Calu3 (cell line): ENCODE data around the gene LMAN2. TPM values are rescaled to one million over a fixed set of nuclear protein-coding genes. Genes with fewer than 3 reads are reported as not detected.
"Not testable (repeated sequence)": the region's sequence is repeated elsewhere in the genome, so short reads cannot be mapped to it uniquely, and the experiment has no call there.

ENCODE experiments used
- BruUV-seq: library from RNA; stranded (reverse); fragments of 400-500 nt; replicated peaks from 2 replicates; lab custom pipeline; 2021; lab: Mats Ljungman, UMichigan
- CTCF ChIA-PET: fragments of 300-600 bp; sonication (Branson Sonifier 250); formaldehyde crosslinking; loops from one replicate; lab custom pipeline; 2022; ENCODE audit warnings: antibody characterized with exemption; lab: Charles Lee
- DNase-seq: peaks from one replicate; pipeline ENCODE4 v3.0.0; 2022
- H3K27ac Mint-ChIP-seq: one replicate; pipeline ENCODE4 v1.8.0; 2022; ENCODE audit warnings: mixed read lengths; ENCODE audit not compliant: unreplicated experiment
- H3K27me3 Mint-ChIP-seq: one replicate; pipeline ENCODE4 v1.8.0; 2022; ENCODE audit warnings: mixed read lengths; ENCODE audit not compliant: unreplicated experiment
- H3K36me3 Mint-ChIP-seq: one replicate; pipeline ENCODE4 v1.8.0; 2022; ENCODE audit warnings: mild to moderate bottlenecking, moderate library complexity, mixed read lengths; ENCODE audit not compliant: insufficient read depth, unreplicated experiment
- H3K4me1 Mint-ChIP-seq: one replicate; pipeline ENCODE4 v1.8.0; 2022; ENCODE audit warnings: mild to moderate bottlenecking, low read depth, mixed read lengths; ENCODE audit not compliant: unreplicated experiment
- H3K4me3 Mint-ChIP-seq: one replicate; pipeline ENCODE4 v1.8.0; 2022; ENCODE audit warnings: mild to moderate bottlenecking, low read depth, moderate library complexity, mixed read lengths; ENCODE audit not compliant: unreplicated experiment
- H3K9me3 Mint-ChIP-seq: one replicate; pipeline ENCODE4 v1.8.0; 2022; ENCODE audit warnings: low read depth, mixed read lengths; ENCODE audit not compliant: unreplicated experiment
- intact Hi-C: fragments of 100-400 bp; cut with micrococcal nuclease; formaldehyde crosslinking; loops from one replicate; pipeline ENCODE4 v1.10.0; 2022; ENCODE audit not compliant: unreplicated experiment
- total RNA-seq: library from RNA; stranded (reverse); gene quantifications from 2 replicates; pipeline ENCODE4 v1.2.3, GENCODE V29; 2022
- TF ChIP-seq, protein P1 (sequence below): fragments of 200-600 bp; IDR thresholded peaks from one replicate; pipeline ENCODE4 v1.8.0; 2022; ENCODE audit warnings: antibody characterized with exemption; ENCODE audit not compliant: unreplicated experiment

LMAN2 gene
- total RNA-seq, 1 experiment from 2014 or later, result 278 TPM

DNA sequence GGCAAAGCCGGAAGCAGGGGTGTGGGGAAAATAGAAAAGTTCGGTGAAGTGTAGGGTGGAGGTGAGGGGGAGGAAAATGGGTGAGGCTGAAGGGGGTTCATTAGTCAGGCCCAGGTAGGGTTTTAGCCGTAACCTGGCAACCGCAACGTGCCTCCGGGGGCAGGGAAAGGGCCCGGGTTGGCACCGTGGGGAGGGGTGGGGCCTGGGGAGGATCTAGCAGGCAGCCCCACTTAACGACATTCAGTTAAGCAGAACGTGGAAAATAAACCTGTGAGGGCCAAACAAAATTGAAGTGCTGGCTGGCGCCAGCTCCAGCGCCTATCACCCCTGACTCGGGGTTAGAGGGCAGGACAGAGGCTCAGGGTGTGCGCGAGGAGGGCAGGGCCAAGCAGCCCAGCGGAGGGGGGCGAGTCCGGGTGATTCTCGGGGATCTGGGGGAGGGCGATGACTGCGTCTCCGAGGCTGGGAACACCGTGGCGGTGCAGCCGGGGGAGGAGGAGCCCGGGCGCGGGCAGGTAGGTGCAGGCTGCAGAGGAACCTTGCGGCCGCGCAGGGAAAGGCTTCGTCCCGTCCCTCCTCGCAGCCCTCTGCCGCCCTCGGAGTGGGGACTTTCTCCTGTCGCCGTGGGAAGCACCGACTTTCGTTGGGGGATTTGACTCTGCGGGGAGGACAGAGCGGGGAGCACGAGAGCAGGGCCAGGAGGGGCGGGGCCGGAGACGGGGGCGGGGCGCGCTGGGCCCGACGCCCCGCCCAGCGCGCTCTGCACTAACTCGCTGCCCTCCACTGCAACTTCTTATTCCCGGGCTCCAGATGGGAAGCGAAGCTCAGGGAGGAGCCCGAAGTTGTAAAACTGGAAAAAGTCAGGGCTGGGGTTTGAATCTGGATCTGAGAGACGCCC lies 11.4 kb upstream of the LMAN2 start:
- BruUV-seq, result no TSS peak
- CTCF ChIA-PET, result interaction anchor here (1.4 to 2.0 kb wide), 2 partner anchors 27 to 35 kb away, joined by 3 to 5 read pairs; no protein-coding TSS in a partner anchor
- Mint-ChIP-seq H3K36me3 (peaks cover 17% of the 10 kb centered on the region), H3K4me1 (peaks cover 23% of the 10 kb centered on the region), H3K4me3 (peak overlapping the region; percentile 74), H3K9me3 (no peaks in the 10 kb centered on the region), H3K27ac (peak overlapping the region; percentile 19), H3K27me3 (no peaks in the 10 kb centered on the region)
- peak; percentile 69 for DNase-seq
- intact Hi-C loops, result loop anchor here (1.0 kb wide), 1 partner anchor 46 kb away; no protein-coding TSS in a partner anchor
- TF ChIP-seq, protein P1, sequence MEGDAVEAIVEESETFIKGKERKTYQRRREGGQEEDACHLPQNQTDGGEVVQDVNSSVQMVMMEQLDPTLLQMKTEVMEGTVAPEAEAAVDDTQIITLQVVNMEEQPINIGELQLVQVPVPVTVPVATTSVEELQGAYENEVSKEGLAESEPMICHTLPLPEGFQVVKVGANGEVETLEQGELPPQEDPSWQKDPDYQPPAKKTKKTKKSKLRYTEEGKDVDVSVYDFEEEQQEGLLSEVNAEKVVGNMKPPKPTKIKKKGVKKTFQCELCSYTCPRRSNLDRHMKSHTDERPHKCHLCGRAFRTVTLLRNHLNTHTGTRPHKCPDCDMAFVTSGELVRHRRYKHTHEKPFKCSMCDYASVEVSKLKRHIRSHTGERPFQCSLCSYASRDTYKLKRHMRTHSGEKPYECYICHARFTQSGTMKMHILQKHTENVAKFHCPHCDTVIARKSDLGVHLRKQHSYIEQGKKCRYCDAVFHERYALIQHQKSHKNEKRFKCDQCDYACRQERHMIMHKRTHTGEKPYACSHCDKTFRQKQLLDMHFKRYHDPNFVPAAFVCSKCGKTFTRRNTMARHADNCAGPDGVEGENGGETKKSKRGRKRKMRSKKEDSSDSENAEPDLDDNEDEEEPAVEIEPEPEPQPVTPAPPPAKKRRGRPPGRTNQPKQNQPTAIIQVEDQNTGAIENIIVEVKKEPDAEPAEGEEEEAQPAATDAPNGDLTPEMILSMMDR, result no peak

DNA sequence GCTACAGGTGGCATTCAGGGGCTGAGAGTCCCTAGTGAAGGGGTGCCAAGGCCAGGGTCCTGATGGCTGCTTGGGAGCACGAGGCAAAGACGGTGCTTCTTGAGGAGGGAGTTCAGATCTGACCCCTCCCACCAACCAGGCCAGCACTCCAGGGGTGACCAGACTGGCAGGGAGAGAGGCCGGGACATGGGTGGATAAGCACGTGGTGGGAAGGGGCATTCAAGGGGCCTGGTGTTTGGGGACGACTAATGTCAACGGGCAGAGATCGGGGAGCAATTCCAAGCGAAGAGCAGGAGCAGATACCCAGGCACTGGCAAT lies 10.8 kb upstream of the LMAN2 start:
- Mint-ChIP-seq H3K36me3 (peaks cover 17% of the 10 kb centered on the region), H3K9me3 (no peaks in the 10 kb centered on the region), H3K4me3 (peak overlapping the region; percentile 74), H3K4me1 (peaks cover 29% of the 10 kb centered on the region), H3K27me3 (no peaks in the 10 kb centered on the region), H3K27ac (peak overlapping the region; percentile 19)
- CTCF ChIA-PET, result interaction anchor here (1.4 to 2.0 kb wide), 3 partner anchors 27 to 53 kb away, joined by 3 to 5 read pairs (median 4); no protein-coding TSS in a partner anchor
- TF ChIP-seq, protein P1, result no peak
- no peak for DNase-seq
- BruUV-seq, result no TSS peak
- intact Hi-C loops, result loop anchor here (1.0 kb wide), 1 partner anchor 45 kb away; no protein-coding TSS in a partner anchor

DNA sequence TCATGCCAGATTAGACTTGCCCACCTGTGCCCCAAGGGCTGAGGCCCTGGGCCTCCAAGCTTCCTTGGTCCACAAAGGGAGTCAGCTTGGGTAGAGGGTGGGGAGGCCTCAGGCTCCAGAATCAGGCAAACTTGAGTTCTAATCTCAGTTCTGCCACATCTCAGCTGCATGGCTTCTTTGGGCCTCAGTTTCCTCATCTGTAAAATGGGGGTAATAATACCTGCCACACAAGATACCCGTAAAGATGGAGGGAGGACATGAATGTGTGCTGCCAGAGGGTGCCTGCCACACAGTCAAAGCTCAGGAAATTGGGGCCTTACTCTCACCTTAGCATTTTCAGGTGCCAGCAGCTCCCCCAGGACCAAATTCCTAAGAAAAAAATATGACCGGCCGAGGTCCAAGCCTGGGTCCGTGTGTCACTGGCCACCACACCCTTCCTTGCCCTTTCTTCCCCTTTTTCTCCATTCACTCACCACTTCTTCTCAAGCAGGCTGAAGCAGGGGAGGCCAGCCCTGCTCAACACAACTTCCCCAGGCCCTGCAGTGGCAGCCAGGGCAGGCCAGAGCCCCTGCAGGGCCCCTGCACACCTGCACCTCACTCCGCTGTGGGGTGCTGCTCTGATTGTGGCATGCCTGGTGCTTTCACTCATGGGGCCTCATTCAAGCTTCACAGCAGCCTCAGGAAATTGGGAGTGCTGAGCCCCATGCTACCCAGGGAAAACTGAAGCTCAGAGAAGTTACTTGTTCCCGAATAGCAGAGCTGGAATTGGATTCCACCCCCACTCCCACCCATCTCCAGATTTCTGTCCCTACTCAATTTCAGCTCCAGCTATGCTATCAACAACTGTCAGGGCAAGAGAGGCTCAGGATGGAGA lies 10.2 kb upstream of the LMAN2 start:
- BruUV-seq, result no TSS peak
- DNase-seq, result no peak
- CTCF ChIA-PET, result interaction anchor here (1.0 to 1.4 kb wide), 3 partner anchors 33 to 52 kb away, joined by 3 to 4 read pairs (median 4); no protein-coding TSS in a partner anchor
- Mint-ChIP-seq H3K4me3 (peak overlapping the region; percentile 74), H3K27me3 (no peaks in the 10 kb centered on the region), H3K27ac (no peak overlapping the region), H3K9me3 (no peaks in the 10 kb centered on the region), H3K36me3 (peaks cover 17% of the 10 kb centered on the region), H3K4me1 (peaks cover 34% of the 10 kb centered on the region)
- intact Hi-C loops, result loop anchor here (1.0 kb wide), 1 partner anchor 44 kb away; no protein-coding TSS in a partner anchor
- TF ChIP-seq, protein P1, result no peak

DNA sequence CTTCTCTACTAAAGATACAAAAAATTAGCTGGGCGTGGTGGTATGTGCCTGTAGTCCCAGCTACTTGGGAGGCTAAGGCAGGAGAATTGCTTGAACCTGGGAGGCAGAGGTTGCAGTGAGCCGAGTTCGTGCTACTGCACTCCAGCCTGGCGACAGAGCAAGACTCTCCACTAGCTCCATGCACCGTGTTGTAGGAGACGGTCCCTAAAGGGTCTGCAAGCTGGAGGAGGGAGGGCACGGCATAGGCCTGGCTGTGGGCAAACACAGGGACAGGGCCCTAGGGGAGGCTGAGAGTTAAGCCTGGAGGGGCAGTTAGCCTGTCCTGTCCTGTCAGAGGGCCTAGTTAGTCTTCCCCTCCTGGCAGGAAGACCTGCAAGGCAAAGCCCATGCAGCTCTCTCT lies 9.3 kb upstream of the LMAN2 start:
- H3K27me3 Mint-ChIP-seq, DNase-seq, BruUV-seq, H3K4me3 Mint-ChIP-seq, intact Hi-C loops, H3K27ac Mint-ChIP-seq, H3K9me3 Mint-ChIP-seq: not testable (repeated sequence)
- peaks cover 17% of the 10 kb centered on the region for H3K36me3 Mint-ChIP-seq
- CTCF ChIA-PET, result interaction anchor here (1.0 to 1.4 kb wide), 3 partner anchors 29 to 51 kb away, joined by 4 to 12 read pairs (median 4); no protein-coding TSS in a partner anchor
- peaks cover 39% of the 10 kb centered on the region for H3K4me1 Mint-ChIP-seq
